ENCODE results near the gene UNC5C.
A peak's percentile ranks its signal among the peaks of the same experiment; 100 is the strongest.

UNC5C gene

GRCh38 chr4:95465010-95465409 is 83.8 kb downstream of the UNC5C start (continued):
- TF ChIP-seq WT1 (tag by site-specific recombination; IDR thresholded peaks at IDR 0.05) (peak; percentile 56; the same call in 1 of the 2 replicates), OSR2 (tag by site-specific recombination; IDR thresholded peaks at IDR 0.05) (peak; percentile 7; the same call in 1 of the 2 replicates), MYNN (tag by site-specific recombination; IDR thresholded peaks at IDR 0.05; ENCODE audit: borderline replicate concordance) (no peak), ZNF645 (tag by site-specific recombination; IDR thresholded peaks at IDR 0.05) (no peak), REST (tag by site-specific recombination; IDR thresholded peaks at IDR 0.05) (no peak), ZBTB7A (tag by site-specific recombination; IDR thresholded peaks at IDR 0.05; ENCODE audit: low read depth) (no peak), ZSCAN30 (tag by site-specific recombination; IDR thresholded peaks at IDR 0.05) (no peak), ZNF324 (tag by site-specific recombination; IDR thresholded peaks at IDR 0.05) (no peak), ZNF404 (tag by site-specific recombination; IDR thresholded peaks at IDR 0.05) (no peak), GLIS1 (tag by site-specific recombination; IDR thresholded peaks at IDR 0.05) (no peak), ZBTB17 (tag by site-specific recombination; IDR thresholded peaks at IDR 0.05) (no peak)

GRCh38 chr4:95462921-95463320 is 85.9 kb downstream of the UNC5C start:
- POLR2A ChIA-PET: no interaction called here
- no peak overlapping the region for H3K4me3 ChIP-seq (ENCODE audit: low read depth, low read length)
- H3K4me1 ChIP-seq (ENCODE audit: control insufficient read depth, insufficient read depth, low read length): no peaks in the 10 kb centered on the region
- H3K27ac ChIP-seq (ENCODE audit: extremely low read depth, low read depth, low read length): no peak overlapping the region
- H3K9me3 ChIP-seq (ENCODE audit: control insufficient read depth, insufficient read depth, low read depth, low read length): no peaks in the 10 kb centered on the region
- CTCF ChIA-PET: interaction anchor here (0.7 kb wide), 1 partner anchor 32 kb away, joined by 6 read pairs; no protein-coding TSS in a partner anchor
- no peaks in the 10 kb centered on the region for H3K36me3 ChIP-seq (ENCODE audit: control insufficient read depth in 2 of 2, insufficient read depth in 1 of 2, low read length in 2 of 2)
- TF ChIP-seq ZNF792 (tag by site-specific recombination; IDR thresholded peaks at IDR 0.05) (no peak), ZNF624 (tag by site-specific recombination; IDR thresholded peaks at IDR 0.05) (no peak), ZNF433 (tag by site-specific recombination; IDR thresholded peaks at IDR 0.05; ENCODE audit: low read depth) (no peak), EGR2 (tag by site-specific recombination; IDR thresholded peaks at IDR 0.05; ENCODE audit: low read depth) (no peak), ZNF423 (tag by site-specific recombination; IDR thresholded peaks at IDR 0.05) (no peak), ZNF544 (tag by site-specific recombination; IDR thresholded peaks at IDR 0.05) (no peak), ZFP37 (tag by site-specific recombination; IDR thresholded peaks at IDR 0.05) (no peak), ZNF248 (tag by site-specific recombination; IDR thresholded peaks at IDR 0.05) (no peak), BCL11A (tag by site-specific recombination; IDR thresholded peaks at IDR 0.05; ENCODE audit: low read depth) (no peak), ZBTB11 (tag by site-specific recombination; conservative IDR thresholded peaks at IDR 0.05; ENCODE audit: low read depth) (no peak), BCL6B (tag by site-specific recombination; IDR thresholded peaks at IDR 0.05) (no peak), ZNF639 (tag by site-specific recombination; IDR thresholded peaks at IDR 0.05) (no peak), ZNF548 (tag by site-specific recombination; IDR thresholded peaks at IDR 0.05) (no peak), ZNF26 (tag by site-specific recombination; IDR thresholded peaks at IDR 0.05) (no peak), SETDB1 (IDR thresholded peaks at IDR 0.05; ENCODE audit: insufficient read length, low read length) (no peak), REPIN1 (tag by site-specific recombination; IDR thresholded peaks at IDR 0.05; ENCODE audit: low read depth) (no peak)

All from HEK293 (cell line).